Stimulated activated CD8-positive, alpha-beta memory T cell treated with anti-CD3 and anti-CD28 coated beads, Interleukin-4, amount 100 ng/mL, for 48 hours (primary cell): ENCODE measurements around the gene TMEM219.
"Not testable (repeated sequence)": the region's sequence is repeated elsewhere in the genome, so short reads cannot be mapped to it uniquely, and the experiment has no call there.

ENCODE experiments used
- DNase-seq: peaks from one replicate; pipeline ENCODE4 v3.0.0-alpha.2; 2020

TMEM219 gene

DNA sequence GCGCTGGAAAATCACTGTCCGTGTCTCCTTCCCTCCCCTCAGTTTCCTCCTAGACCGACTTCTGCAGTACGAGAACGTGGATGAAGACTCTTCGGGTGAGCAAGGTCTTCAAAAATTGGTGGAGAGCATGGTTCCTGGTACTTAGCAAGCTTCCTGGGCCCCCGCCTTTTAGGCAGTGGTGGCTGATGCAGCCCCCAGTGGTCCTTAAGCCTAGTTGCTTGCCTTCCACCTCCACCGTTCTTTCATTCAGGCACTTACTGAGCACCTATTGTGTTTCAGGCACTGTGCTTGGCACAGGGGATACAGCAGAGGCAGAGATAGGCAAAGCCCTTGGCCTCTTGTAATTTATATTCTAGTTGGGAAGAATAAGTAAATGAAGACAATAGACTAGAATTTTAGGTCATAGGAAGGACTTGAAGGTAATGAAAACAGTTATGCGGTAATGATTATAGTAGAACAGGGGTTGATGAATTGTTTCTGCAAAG, 34.9 kb downstream of the TMEM219 start:
- no peak for DNase-seq

DNA sequence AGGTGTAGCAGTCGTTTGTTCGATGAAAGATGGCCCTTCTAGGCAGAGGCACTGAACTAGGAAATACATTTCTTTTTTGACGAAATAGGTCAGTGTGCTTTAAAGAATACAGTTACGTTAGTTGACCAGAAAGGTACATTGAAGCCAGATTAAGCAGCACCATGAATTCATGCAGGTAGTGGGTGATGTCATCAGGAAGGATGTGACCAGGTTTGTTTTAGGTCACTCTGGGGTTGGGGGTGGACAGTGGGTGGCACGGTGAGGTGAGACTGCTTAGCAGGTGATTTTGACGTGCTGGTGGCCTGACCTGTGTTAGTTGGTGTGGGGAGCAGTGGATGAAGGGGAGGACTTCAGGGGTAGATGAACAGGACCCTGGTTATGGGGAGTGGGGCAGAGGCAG, 37.7 kb downstream of the TMEM219 start:
- no peak for DNase-seq

GRCh38 chr16:30000735-30001631, 39.1 kb downstream of the TMEM219 start:
- no peak for DNase-seq

DNA sequence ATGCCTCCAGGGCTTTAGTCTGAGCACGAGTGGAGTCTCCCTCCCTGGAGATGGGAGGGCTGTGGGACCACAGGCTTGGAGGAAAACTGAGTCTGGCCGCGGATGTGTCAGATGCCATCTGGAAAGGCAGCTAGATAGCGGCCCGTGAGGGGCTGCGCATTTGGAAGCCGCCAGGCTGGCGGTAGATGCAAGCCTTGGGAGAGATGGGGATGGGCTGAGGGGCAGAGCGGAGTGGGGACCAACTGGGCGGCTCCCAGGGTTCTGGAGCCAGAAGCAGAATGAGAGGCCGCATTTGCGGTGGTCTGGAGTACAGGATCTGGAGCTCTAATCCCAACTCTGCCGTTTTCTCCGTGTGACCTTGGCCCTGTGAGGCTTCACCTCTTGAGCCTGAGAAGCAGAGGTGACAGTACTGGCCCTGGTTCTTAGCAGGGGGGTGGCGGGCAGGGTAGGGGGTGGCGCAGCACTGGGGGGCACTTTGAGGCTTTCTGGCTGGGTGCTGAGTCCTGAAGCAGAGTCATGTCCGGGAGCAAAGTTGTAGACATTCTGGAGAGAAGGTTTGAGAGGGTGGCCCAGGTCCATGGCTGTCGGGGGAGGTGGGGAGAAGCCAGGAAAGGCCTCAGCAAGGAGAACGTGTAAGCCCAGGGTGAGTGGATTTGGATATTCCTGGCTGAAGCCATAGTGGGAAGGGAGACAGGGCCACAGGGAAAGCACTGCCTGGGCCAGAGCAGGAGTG, 40.9 kb downstream of the TMEM219 start:
- no peak for DNase-seq

DNA sequence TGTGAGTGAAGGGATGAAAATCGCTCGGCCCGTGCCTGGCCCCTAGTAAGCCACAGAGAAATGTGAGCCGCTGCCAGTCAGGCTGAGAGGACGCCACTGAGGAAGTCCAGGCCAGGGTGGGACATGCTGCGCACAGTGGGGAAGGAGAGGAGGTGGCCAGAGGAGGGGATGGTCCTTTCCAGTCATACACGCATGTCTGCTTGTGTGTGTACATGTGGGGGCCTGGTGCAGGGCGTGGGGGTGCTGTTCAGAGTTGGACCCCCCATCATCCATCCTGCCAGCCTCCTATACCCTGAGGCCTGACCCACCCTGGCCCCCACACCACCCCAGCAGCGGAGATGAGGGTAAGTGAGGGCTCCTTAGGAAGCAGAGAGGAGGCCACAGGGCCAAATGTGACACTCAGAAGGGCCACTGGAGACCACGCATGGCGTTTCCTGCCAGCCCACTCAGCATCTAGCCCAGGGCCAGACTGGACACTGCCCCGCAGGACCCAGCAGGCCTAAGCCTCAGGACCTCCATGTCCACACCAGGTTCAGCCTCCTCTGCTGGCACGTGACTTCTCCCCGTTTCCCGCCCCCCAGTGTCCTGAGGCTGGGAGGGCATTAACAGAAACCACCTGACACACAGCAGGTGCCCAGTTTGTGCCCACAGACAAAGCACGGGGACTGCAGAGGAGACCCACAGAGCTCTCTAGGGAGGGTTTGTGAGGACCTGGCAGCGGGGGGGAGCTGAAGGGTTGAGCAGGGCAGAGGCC, 42.0 kb downstream of the TMEM219 start:
- no peak for DNase-seq

DNA sequence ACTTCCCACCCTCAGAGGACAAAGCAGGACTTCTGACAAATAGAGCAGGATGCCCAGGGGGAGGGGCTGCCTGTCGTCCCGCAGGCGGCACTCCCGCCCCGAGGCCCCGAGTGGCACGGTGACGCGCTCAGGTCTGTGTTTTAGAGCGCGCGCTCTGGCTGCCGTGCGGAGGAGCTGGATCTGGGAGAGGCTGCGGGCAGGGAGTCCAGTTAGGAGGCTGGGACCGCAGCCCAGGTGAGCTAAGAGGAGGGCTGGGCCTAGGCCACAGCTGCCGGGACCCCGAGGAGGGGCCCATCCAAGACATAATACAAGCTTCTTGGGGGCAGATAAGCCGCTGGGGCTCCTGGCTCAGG, 42.5 kb downstream of the TMEM219 start:
- no peak for DNase-seq

- DNase-seq = no peak
Observed at GRCh38 chr16:30004811-30005242, 42.9 kb downstream of the TMEM219 start.

- no peak for DNase-seq
Observed at GRCh38 chr16:30005341-30006094, 43.6 kb downstream of the TMEM219 start.

DNA sequence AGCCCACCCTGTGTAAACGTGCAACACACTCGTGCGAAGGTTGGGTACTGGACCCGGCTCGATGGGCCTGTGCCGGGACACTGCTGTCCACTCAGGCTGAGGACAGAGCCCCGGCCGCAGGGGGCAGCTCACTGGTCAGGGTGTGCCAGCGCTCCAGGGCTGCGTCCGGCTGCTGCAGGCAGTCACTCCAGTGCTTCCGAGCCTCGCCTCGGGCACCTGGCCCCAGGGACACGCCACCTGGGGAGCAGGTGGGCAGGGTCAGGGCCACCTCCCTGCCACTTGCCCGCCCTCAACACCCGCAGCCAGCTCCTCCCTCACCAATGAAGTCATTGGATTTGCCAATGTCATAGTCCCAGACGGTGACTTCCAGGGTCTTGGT, 44.2 kb downstream of the TMEM219 start:
- DNase-seq = no peak

- DNase-seq = no peak
Observed at GRCh38 chr16:30006659-30007377, 44.9 kb downstream of the TMEM219 start.

DNA sequence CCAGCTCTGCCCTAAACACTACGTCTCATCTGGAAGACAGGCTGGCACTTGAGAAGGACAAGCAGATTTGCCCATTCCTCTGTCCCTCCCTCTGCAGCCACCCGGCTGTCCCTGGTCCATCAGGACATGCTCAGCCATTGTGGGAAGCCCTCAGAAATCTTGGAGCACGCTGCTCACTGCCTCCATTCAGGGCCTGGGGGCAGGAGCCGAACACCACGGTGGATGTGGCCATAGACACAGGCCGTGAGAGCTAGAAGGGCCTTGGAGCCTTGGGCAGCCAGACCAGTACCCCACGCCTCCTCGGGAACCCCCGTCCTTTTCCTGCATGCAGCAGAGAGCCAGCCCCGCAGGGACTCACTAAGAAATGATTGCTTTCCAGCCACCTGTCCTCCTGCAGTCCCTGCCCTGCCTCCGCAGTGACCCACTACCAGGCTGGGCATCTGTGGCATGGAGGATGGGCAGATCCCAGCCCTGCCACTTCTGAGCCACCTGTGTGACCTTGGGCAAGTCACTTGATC, 45.6 kb downstream of the TMEM219 start:
- no peak for DNase-seq

- no peak for DNase-seq
Observed at GRCh38 chr16:30009085-30009862, 47.4 kb downstream of the TMEM219 start.

- no peak for DNase-seq
Observed at GRCh38 chr16:30009990-30010843, 48.3 kb downstream of the TMEM219 start.

- DNase-seq = no peak
Observed at GRCh38 chr16:30010844-30011713, 49.2 kb downstream of the TMEM219 start, which contains the start of gene DOC2A. DOC2A (minus strand) TSS chr16:30011027; CDS start chr16:30010222, 805 bp downstream.

- DNase-seq = no peak
Observed at GRCh38 chr16:30011714-30012504, 50.0 kb downstream of the TMEM219 start.

DNA sequence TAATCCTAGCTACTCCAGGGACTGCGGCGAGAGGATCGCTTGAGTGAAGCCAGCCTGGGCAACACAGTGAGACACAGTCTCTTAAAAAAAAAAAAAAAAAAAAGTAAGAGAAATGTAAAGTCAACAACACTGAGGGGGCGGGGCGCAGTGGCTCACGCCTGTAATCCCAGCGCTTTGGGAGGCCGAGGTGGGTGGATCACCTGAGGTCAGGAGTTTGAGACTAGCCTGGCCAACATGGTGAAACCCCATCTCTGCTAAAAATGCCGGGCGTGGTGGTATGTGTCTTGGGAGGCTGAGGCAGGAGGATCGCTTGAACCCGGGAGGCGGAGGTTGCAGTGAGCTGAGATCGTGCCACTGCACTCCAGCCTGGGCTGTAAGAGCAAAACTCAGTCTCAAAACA, 50.7 kb downstream of the TMEM219 start:
- DNase-seq = not testable (repeated sequence)

DNA sequence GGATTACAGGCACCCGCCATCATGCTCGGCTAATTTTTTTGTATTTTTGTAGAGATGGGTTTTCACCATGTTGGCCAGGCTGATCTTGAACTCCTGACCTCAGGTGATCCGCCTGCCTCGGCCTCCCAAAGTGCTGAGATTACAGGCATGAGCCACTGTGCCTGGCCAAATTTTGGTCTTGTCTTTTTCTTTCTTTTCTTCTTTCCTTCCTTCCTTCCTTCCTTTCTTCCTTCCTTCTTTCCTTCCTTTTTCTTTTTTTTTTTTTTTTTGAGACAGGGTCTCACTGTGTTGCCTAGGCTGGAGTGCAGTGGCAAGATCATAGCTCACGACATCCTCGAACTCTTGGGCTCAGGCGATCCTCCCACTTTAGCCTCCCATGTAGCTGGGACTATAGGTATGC, 53.6 kb downstream of the TMEM219 start:
- not testable (repeated sequence) for DNase-seq
